Testis (tissue), 2 donors: Measurements from ENCODE around the gene RAB8A.

Experiments used
- CTCF ChIP-seq, 3 experiments: fragments of 450-650 bp in 2 of 3; fragments of 200-600 bp in 1 of 3; sonication (generic) in 1 of 3; IDR thresholded peaks; one replicate each; pipeline ENCODE4 v1.5.1; 2016 to 2019; ENCODE audit warnings: antibody characterized with exemption in 3 of 3, mild to moderate bottlenecking in 2 of 3, moderate library complexity in 1 of 3
- POLR2A ChIP-seq: fragments of 450-650 bp; IDR thresholded peaks from one replicate; pipeline ENCODE4 v1.6.1; 2017; ENCODE audit warnings: antibody characterized with exemption, mild to moderate bottlenecking, moderate library complexity

DNA sequence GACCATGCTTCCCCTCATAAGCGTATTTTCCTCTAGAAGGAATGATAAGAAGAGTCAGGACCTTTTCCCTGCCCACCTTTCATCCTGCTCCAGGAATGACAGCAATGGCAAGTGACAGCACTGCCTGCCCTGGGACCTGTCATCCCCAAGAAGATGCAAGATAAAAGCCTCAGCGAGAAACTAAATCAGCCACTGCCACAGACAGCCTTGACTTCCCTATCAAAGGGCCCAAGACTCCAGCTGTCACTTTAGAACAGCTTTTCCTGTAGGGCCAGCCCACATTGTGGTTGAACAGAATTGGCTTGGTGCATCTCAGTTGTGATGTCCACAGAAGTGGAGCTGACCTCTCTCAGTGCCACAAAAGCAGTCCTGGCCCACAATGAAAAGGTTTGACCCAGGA lies 1.1 kb downstream of the RAB8A start:
- TF ChIP-seq CTCF (IDR thresholded peaks at IDR 0.05) (no peak), POLR2A (no peak)
